ENCODE data around the gene HDHD2.
"Not testable (repeated sequence)": the region's sequence is repeated elsewhere in the genome, so short reads cannot be mapped to it uniquely, and the experiment has no call there.

DNA sequence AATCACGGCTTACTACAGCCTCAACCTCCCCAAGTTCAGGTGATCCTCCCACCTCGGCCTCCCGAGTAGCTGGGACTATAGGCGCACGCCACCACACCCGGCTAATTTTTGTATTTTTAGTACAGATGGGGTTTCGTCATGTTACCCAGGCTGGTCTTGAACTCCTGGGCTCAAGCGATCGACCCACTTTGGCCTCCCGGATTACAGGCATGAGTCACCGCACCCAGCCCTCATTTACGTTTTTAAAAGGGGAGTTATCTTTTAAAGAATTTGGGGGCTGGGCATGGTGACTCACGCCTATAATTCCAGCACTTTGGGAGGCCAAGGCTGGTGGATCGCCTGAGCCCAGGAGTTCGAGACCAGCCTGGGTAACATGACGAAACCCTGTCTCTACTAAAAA is 8.1 kb upstream of the HDHD2 start:
- TF ChIP-seq, protein P1, sequence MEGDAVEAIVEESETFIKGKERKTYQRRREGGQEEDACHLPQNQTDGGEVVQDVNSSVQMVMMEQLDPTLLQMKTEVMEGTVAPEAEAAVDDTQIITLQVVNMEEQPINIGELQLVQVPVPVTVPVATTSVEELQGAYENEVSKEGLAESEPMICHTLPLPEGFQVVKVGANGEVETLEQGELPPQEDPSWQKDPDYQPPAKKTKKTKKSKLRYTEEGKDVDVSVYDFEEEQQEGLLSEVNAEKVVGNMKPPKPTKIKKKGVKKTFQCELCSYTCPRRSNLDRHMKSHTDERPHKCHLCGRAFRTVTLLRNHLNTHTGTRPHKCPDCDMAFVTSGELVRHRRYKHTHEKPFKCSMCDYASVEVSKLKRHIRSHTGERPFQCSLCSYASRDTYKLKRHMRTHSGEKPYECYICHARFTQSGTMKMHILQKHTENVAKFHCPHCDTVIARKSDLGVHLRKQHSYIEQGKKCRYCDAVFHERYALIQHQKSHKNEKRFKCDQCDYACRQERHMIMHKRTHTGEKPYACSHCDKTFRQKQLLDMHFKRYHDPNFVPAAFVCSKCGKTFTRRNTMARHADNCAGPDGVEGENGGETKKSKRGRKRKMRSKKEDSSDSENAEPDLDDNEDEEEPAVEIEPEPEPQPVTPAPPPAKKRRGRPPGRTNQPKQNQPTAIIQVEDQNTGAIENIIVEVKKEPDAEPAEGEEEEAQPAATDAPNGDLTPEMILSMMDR (conservative IDR thresholded peaks at IDR 0.05; ENCODE audit: low read length), result not testable (repeated sequence)
- TF ChIP-seq EZH2phosphoT487 (IDR thresholded peaks at IDR 0.05; ENCODE audit: borderline replicate concordance), result not testable (repeated sequence)
